Measurements from ENCODE around the gene KCNH4.

Gene KCNH4

DNA sequence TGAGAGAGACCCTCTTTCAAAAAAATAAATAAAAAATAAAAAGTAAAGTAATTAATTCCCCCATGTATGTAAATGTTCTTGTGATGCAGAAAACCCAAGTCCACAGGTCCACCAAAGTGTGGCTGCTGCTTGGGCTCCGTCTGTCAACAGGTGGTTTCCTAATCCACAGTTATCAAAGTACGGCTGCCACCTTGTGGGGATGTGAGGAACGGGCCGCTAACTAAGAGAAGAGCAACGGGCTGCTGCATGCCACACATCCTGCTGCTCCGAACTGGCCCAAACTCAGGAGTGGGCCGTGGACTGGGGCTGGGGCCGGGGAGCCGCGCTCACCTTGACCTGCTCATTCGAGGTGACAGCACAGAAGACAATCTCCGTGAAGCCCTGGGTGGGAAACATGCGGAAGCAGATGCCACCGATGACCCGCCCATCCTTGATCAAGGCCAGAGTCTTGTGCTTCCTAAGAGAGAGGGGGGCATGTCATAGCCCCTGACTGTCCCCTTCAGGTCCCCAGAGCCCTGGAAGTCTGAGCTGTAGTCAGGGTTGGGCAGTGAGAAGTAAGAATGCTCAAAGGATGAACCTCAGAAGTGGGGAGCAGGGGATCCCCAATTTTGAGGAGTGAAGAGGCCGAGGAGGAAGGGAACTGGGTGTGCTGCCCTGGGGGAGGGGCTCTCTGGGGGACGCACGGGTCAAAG lies 64.1 kb downstream of the KCNH4 start:
- DNase-seq: peak; percentile 69

DNA sequence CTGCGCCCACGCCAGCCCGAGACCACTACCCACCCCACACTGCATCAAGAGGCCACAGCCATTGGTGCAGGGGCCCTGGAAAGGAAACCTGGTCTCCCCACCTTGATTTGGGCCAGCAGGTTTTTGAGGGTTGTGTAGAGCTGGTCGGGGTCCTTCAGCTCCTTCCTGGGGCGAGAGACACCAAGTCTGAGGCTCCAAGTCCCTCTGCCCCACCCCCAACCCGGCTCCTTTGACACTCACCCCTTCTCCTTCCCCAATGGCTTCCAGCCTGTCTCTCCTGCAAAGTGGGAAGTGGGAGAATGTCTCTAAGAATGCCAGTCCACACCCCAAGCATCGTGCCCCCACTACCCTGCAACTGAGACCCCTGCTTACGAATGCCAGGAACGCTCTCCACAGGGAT lies 66.8 kb downstream of the KCNH4 start:
- no peak for DNase-seq

DNA sequence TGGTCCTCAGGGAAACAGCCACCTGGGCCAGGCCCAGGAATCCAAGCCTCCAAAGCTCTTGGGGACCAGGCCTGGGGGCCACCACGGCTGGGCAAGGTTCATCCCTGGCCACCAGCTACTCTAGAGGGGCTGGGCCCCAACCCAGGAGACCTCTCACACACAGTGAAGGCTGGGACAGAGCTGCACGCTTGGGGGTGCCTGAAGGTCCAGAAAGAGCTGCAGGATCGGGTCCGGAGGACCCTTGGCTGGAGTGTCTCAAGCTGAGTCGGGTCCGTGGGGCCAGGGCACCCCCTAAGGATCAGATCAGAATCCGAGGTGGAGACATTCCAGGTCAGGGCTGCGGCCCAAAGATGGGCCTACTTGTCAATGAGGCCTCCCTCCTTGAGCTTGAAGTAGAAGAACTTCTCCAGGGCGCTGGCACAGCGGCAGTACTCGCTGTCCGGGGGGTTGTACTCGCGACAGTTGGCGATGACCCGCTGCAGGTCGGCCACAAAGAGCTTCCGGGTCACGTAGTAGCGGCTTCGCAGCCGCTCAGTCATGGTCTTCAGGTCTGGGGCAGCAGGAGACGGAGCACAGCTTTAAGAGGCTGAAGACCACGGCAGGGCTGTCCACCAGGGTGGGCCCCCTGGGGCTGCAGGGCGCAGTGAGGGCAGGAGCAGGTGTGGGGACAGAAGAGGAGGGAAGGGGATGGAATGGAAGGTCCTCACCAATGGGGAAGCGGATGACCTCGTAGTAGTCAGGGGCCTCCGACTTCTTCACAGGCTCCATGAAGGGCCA lies 67.5 kb downstream of the KCNH4 start:
- no peak for DNase-seq

DNA sequence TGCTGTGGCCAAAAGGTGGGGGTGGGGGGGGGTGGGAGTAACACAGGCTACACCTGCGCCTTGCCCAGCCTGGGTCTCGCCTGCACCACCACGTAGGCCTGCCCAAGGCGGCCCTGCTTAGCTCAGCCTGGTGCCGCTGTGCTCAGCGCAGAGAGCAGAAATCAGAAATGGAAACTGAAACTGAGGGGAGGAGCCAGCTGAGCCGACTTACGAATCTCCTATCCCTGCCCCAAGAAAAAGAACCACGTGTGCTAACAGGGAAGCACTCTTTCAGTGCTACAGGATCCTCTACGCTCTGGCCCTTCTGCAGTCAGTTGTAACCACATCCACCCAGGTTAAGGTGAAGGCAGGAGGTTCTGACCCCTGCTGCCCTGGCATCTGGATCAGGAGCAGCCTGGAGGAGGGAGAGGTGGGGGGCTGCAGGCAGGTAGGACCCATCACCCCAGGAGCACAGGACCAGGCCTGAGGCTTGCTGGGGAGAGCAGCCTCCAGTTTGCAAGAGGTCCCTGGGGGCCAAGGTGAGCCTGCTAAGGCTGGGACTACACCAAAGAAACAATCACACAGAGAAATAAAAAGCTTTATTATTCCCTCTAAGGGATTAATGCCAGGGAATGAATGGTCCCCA lies 68.3 kb downstream of the KCNH4 start, which contains the start of gene DHX58:
TSS of gene DHX58 (minus strand) at position 163 of the 625 bp plus-strand sequence. CDS start 822 bp downstream, outside the sequence.
- DNase-seq: peak; percentile 93

DNA sequence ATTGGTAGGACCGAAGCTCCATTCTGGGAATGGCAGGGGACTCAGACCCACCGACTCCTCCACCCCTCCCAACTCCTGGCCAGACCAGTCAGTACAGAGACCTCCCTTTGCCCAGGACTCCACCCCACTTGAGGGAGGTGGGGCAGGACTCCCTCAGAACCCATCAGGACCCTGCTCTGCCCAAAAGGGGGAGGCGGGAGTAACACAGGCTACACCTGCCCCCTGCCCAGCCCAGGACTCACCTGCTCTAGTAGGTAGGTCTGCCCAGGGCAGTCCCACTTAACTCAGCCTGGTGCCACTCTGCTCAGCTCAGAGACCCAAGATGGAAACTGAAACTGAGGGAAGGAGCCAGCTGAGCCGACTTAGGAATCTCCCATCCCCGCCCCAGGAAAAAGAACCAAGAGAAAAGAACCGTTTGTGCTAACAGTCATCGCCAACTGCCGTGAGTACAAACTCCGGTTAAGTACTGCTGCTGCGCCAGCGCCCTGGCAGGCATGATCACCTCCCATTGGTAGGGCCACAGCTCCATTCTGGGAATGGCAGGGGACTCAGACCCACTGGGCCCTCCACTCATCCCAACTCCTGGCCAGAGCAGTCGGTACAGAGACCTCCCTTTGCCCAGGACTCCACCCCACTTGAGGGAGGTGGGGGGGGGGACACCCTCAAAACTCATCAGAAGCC lies 68.9 kb downstream of the KCNH4 start:
- no peak for DNase-seq

DNA sequence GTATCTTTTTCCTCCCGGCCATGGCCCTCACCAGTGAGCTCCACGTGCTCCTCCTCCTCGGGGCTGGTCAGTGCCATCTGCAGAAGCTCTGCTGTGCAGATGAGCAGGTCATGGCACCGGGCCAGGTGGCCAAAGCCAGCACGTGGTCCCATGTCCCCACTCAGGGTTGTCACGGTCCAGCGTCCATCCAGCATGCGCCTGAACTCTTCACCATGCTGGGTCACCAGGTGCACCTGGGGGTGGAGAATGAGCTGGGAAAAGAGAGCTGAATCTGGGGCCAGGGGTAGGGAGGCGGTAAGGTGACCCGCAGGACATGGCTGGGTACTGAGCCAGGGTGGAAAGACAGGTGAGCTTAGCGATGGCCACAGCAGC lies 69.7 kb downstream of the KCNH4 start:
- no peak for DNase-seq

DNA sequence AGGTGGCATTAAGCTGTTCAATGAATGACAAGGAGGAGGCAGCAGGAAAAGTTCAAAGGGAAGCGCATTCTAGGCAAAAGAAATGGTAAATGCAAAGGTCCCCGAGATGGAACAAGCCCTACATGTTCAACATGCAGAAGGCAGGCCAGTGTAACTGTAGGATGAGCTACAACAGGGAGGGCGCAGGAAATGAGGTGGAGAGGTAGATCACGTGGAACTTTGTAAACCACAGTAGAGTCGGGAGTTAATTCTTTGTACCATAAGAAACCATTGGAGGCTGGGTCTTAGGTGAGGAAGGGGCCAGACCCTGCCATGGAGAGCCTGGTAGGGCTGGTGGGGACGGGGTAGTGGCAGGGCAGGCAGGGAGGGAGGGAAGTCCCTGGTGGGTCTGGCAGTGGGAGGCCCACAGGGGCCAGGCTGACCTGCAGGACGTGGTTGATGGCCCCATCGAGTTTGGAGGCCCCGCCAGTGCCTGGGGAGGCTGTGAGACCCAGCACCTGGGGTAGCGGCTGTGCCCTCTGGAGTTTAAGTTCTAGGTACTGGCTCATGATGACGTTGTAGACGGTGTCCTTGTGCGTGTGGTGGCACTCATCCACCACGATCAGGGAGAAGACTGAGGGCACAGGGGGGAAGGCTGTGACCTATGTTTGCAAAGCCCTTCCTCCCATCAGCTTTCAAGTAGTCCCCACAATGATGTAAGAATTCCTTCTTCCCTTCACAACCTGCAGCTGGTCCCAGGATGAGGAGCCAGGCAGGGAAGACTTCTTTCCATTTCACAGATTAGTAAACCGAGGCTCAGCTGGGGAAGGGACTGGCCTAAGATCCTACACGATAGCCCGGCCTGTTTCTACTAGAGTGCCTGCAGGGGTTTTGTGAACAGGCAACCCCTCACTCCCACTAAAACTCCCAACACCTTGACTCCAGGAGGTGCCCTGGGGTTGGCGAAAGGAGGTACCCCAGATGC lies 70.4 kb downstream of the KCNH4 start:
- DNase-seq: no peak

DNA sequence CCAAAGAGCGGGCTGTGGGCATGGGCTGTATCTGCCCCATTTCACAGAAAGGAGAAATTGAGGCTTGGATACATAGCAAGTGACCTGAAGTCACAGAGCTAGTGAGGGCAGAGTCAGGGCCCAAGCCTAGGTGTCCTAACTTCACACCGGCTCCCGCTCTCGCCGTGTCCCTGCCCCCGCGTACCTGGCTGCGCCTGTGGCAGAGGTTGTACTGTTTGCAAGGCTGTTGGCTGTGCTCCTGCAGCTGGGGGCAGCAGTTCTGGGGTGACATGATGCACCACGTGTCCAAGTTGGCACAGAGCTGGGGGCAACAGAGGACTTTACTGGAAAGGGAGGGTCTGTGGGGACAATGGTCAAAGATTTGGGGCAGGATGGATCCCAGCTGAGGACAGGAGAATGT lies 71.9 kb downstream of the KCNH4 start:
- no peak for DNase-seq

DNA sequence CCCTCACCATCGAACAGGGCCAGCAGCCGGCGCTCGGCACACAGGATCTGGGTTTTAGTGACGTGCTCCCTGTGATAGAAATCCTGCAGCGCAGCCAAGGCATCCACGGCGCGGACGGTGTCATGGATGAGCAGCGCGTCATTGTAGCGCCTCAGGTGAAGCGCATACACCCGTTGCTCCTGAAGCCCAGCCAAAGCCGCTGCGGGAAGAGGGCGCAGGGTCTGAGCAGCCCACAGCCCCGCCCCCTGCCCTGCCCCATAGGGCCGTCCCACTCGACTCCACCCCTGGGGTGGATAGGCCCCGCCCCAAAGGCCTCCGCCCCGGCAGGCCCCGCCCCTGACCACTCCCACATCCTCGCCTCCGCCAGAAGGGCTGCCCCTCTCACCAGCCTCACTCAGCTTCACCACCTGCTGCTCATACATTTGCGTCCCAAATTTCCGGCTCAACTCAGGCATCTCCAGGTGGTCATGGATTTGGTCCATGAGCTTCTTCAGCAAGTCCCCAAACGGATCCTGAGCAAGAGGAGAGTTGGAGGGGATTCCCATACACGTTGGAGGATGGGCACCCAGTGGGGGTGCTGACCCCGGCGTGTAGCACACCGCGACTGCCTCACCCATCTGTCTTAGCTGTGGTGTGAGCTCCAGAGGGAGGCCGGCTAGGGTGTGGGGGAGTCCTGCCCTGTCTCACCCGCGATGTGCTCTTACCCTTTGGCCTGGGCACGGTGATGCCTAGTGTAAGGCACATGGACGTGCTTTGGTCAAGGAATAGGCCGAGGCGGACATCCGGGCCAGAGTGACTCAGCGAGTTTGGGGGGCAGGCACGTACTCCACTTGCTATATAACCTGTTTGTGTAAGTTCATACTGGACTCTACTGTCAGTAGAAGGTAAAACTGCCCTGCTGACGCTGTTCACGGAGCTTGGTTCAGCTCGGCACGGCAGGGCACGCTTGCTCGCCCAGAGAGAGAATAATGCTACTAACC lies 73.1 kb downstream of the KCNH4 start:
- DNase-seq: no peak

DNA sequence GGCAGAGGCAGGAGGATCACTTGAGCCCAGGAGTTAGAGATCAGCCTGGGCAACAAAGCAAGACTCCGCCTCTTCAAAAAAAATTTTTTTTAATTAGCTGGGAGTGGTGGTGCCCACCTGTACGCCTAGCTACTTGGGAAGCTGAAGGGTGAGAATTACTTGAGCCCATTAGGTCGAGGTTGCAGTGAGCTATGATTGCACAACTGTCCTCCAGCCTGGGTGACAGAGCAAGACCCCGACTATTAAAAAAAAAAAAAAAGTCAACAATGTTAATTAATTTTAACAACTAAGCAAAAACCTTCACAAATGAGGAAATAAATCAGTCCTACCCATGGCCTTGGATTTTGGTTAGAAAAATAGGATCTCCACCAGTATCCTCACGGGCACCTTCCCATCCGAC lies 73.8 kb downstream of the KCNH4 start:
- DNase-seq: no peak
